ENCODE results near the gene EPG5.
"Not testable (repeated sequence)": the region's sequence is repeated elsewhere in the genome, so short reads cannot be mapped to it uniquely, and the experiment has no call there.

EPG5 gene

GRCh38 chr18:45814733-45815132 is 152.4 kb downstream of the EPG5 start:
- not testable (repeated sequence) for DNase-seq (ENCODE audit: low read depth in 2 of 2)

- DNase-seq (ENCODE audit: low read depth in 2 of 2), result not testable (repeated sequence)
Observed at GRCh38 chr18:45807144-45807543, 160.0 kb downstream of the EPG5 start.

- DNase-seq (ENCODE audit: low read depth in 2 of 2), result peak; percentile 42 to 51
Observed at GRCh38 chr18:45806226-45806625, 160.9 kb downstream of the EPG5 start.

GRCh38 chr18:45805551-45805950 is 161.6 kb downstream of the EPG5 start:
- no peak for DNase-seq (ENCODE audit: low read depth in 2 of 2)

GRCh38 chr18:45802814-45803492 is 164.2 kb downstream of the EPG5 start:
- peak; percentile 92 to 94 for DNase-seq (ENCODE audit: low read depth in 2 of 2)

- DNase-seq (ENCODE audit: low read depth in 2 of 2), result no peak
Observed at GRCh38 chr18:45801416-45802004, 165.6 kb downstream of the EPG5 start.
